GM06990 (cell line): ENCODE results near the gene EXOC7.
"Not testable (repeated sequence)": the region's sequence is repeated elsewhere in the genome, so short reads cannot be mapped to it uniquely, and the experiment has no call there.

Experiments
- DNase-seq: peaks from one replicate; pipeline ENCODE4 v3.0.0-alpha.2; 2011; ENCODE audit not compliant: insufficient read length; ENCODE audit errors: extremely low read depth
- H3K27me3 ChIP-seq: replicated peaks from 2 replicates; pipeline ENCODE4 v1.6.0; 2011; ENCODE audit warnings: low read length; ENCODE audit not compliant: control insufficient read depth, insufficient read depth
- H3K36me3 ChIP-seq: 2 replicates; pipeline ENCODE4 v1.5.1; 2011; ENCODE audit warnings: low read length; ENCODE audit not compliant: control insufficient read depth, insufficient read depth
- H3K4me3 ChIP-seq: replicated peaks from 2 replicates; pipeline ENCODE4 v1.5.1; 2011; ENCODE audit warnings: low read depth, mild to moderate bottlenecking, control low read depth, low read length
- CTCF ChIP-seq: IDR thresholded peaks from 2 replicates; pipeline ENCODE4 v1.5.1; 2011; ENCODE audit warnings: low read length, control low read depth, mild to moderate bottlenecking, inconsistent platforms; ENCODE audit not compliant: insufficient read depth, poor library complexity, severe bottlenecking

Gene EXOC7

GRCh38 chr17:76078860-76079534, 24.6 kb downstream of the EXOC7 start, which contains the start of gene ZACN:
Gene ZACN, plus strand, starts transcription at chr17:76079182. Its CDS starts 83 bp downstream, at chr17:76079265.
- peaks cover 7% of the 10 kb centered on the region for H3K36me3 ChIP-seq
- H3K4me3 ChIP-seq = no peak within 1 kb of the TSS
- TF ChIP-seq CTCF = no peak
- peaks cover 9% of the 10 kb centered on the region for H3K27me3 ChIP-seq
- DNase-seq = no peak

GRCh38 chr17:76078370-76078769, 25.2 kb downstream of the EXOC7 start:
- not testable (repeated sequence) for H3K4me3 ChIP-seq, H3K27me3 ChIP-seq, H3K36me3 ChIP-seq, DNase-seq

GRCh38 chr17:76077584-76078110, 25.9 kb downstream of the EXOC7 start:
- TF ChIP-seq CTCF = no peak
- Histone ChIP-seq H3K36me3 (no peaks in the 10 kb centered on the region; the same call in none of the 2 replicates), H3K27me3 (peaks cover 9% of the 10 kb centered on the region), H3K4me3 (no peak overlapping the region)
- DNase-seq = no peak

GRCh38 chr17:76076765-76077583, 26.6 kb downstream of the EXOC7 start:
- Histone ChIP-seq H3K36me3 (no peaks in the 10 kb centered on the region; the same call in 1 of the 2 replicates), H3K27me3 (peaks cover 9% of the 10 kb centered on the region), H3K4me3 (no peak overlapping the region)
- no peak for TF ChIP-seq CTCF
- no peak for DNase-seq

- no peak for DNase-seq
- no peak for TF ChIP-seq CTCF
- Histone ChIP-seq H3K27me3 (peaks cover 9% of the 10 kb centered on the region), H3K4me3 (no peak overlapping the region), H3K36me3 (no peaks in the 10 kb centered on the region)
Measured at GRCh38 chr17:76076146-76076764, 27.3 kb downstream of the EXOC7 start.
